MCF 10A (cell line): ENCODE data around the gene SLC16A6. TPM values are rescaled to one million over a fixed set of nuclear protein-coding genes. Genes with fewer than 3 reads are reported as not detected.

Source experiments
- BruUV-seq: library from RNA; stranded (reverse); fragments of 400-500 nt; replicated peaks from 2 replicates; lab custom pipeline; 2021; lab: Mats Ljungman, UMichigan
- CTCF ChIA-PET: fragments of 300-600 bp; sonication (Branson Sonifier 250); formaldehyde crosslinking; extraction: SDS; loops from one replicate; lab custom pipeline; 2021; ENCODE audit warnings: antibody characterized with exemption, inconsistent platforms; lab: Yijun Ruan, JAX
- POLR2A ChIA-PET: fragments of 300-600, 350-650 bp; sonication (Branson Sonifier 250); formaldehyde crosslinking; extraction: SDS; loops from one replicate; lab custom pipeline; 2020; ENCODE audit warnings: antibody characterized with exemption, inconsistent platforms; lab: Yijun Ruan, JAX
- DNase-seq: peaks from one replicate; pipeline ENCODE4 v3.0.0-alpha.2; 2018; ENCODE audit not compliant: unreplicated experiment
- H3K27ac Mint-ChIP-seq: one replicate; pipeline ENCODE4 v1.8.0; 2022; ENCODE audit warnings: mild to moderate bottlenecking, low read depth, mixed read lengths; ENCODE audit not compliant: unreplicated experiment
- H3K27me3 Mint-ChIP-seq: one replicate; pipeline ENCODE4 v1.8.0; 2022; ENCODE audit warnings: mixed read lengths; ENCODE audit not compliant: insufficient read depth, unreplicated experiment
- H3K36me3 Mint-ChIP-seq: one replicate; pipeline ENCODE4 v1.8.0; 2022; ENCODE audit warnings: mild to moderate bottlenecking, moderate library complexity, mixed read lengths; ENCODE audit not compliant: insufficient read depth, unreplicated experiment
- H3K4me1 Mint-ChIP-seq: one replicate; pipeline ENCODE4 v1.8.0; 2022; ENCODE audit warnings: mixed read lengths; ENCODE audit not compliant: insufficient read depth, unreplicated experiment
- H3K4me3 Mint-ChIP-seq: one replicate; pipeline ENCODE4 v1.8.0; 2022; ENCODE audit warnings: mild to moderate bottlenecking, moderate library complexity, mixed read lengths; ENCODE audit not compliant: unreplicated experiment
- H3K9me3 Mint-ChIP-seq: one replicate; pipeline ENCODE4 v1.8.0; 2022; ENCODE audit warnings: mixed read lengths; ENCODE audit not compliant: unreplicated experiment
- CTCF ChIP-seq: fragments of 200-600 bp; IDR thresholded peaks from one replicate; pipeline ENCODE4 v1.8.0; 2022; ENCODE audit warnings: antibody characterized with exemption, mild to moderate bottlenecking; ENCODE audit not compliant: unreplicated experiment
- intact Hi-C: fragments of 100-400 bp; cut with micrococcal nuclease; formaldehyde crosslinking; loops from 2 replicates; pipeline ENCODE4 v1.14.1; 2022
- total RNA-seq: library from RNA; stranded (reverse); gene quantifications from 2 replicates; pipeline ENCODE4 v1.2.3, GENCODE V29; 2022

The SLC16A6 gene
- total RNA-seq, 1 experiment from 2014 or later = 1.4 TPM

GRCh38 chr17:68320943-68321555, 30.1 kb upstream of the SLC16A6 start:
- Mint-ChIP-seq H3K9me3 (no peaks in the 10 kb centered on the region), H3K27me3 (no peaks in the 10 kb centered on the region), H3K27ac (no peak overlapping the region), H3K4me3 (no peak overlapping the region), H3K36me3 (no peaks in the 10 kb centered on the region), H3K4me1 (peaks cover 9% of the 10 kb centered on the region)
- ChIA-PET CTCF (interaction anchor here (0.6 to 0.9 kb wide), 2 partner anchors 143 to 145 kb away, joined by 3 to 7 read pairs; no protein-coding TSS in a partner anchor), POLR2A (no interaction called here)
- intact Hi-C loops = no loop called here
- DNase-seq = no peak
- BruUV-seq = no TSS peak
- no peak for TF ChIP-seq CTCF

DNA sequence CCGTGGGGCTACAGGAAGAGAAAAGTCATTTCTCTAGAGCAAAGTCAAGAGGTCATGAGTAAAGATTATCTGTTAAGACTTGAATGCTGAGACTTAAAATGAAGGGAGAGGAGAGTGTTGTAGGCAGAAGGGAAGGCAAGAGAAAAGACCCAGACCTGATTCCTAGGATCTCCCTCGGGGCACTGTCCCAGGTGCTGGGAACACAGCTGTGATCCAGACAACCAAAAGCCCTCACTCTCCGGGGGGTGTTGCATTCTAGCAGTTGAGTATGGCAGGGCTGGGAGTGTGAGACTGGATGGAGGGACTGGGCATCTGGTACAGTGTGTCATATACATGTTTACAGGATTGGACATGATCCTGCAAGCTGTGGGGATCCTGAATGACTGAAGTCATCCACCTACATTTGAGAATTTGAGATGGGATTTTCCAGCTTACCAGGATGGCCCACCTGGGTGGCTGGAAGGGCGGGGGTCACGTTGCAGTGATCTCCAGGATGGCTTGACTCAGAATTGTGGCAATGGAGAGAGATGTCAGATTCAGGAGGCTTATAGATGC, 29.5 kb upstream of the SLC16A6 start:
- H3K9me3 Mint-ChIP-seq = no peaks in the 10 kb centered on the region
- H3K4me3 Mint-ChIP-seq = no peak overlapping the region
- no peaks in the 10 kb centered on the region for H3K27me3 Mint-ChIP-seq
- peaks cover 9% of the 10 kb centered on the region for H3K4me1 Mint-ChIP-seq
- POLR2A ChIA-PET = interaction anchor here (0.8 kb wide), 1 partner anchor 119 kb away, joined by 3 read pairs; no protein-coding TSS in a partner anchor
- TF ChIP-seq CTCF = no peak
- no peaks in the 10 kb centered on the region for H3K36me3 Mint-ChIP-seq
- CTCF ChIA-PET = interaction anchor here (0.6 kb wide), 1 partner anchor 146 kb away, joined by 7 read pairs; no protein-coding TSS in a partner anchor
- no TSS peak for BruUV-seq
- no peak for DNase-seq
- intact Hi-C loops = no loop called here
- H3K27ac Mint-ChIP-seq = no peak overlapping the region

- no peak for DNase-seq
- Mint-ChIP-seq H3K4me1 (peaks cover 15% of the 10 kb centered on the region), H3K36me3 (no peaks in the 10 kb centered on the region), H3K4me3 (no peak overlapping the region), H3K27me3 (no peaks in the 10 kb centered on the region), H3K9me3 (no peaks in the 10 kb centered on the region), H3K27ac (no peak overlapping the region)
- intact Hi-C loops = no loop called here
- POLR2A ChIA-PET = interaction anchor here (0.8 kb wide), 1 partner anchor 120 kb away, joined by 3 read pairs; no protein-coding TSS in a partner anchor
- no peak for TF ChIP-seq CTCF
- no TSS peak for BruUV-seq
- CTCF ChIA-PET = interaction anchor here (0.6 kb wide), 1 partner anchor 407 kb away, joined by 3 read pairs; no protein-coding TSS in a partner anchor
These were observed 28.7 kb upstream of the SLC16A6 start for GRCh38 chr17:68319410-68320162.
